Kasumi-1 (cell line): ENCODE measurements around the gene TBX4.
"Not testable (repeated sequence)": the region's sequence is repeated elsewhere in the genome, so short reads cannot be mapped to it uniquely, and the experiment has no call there.

Experiments used
- DNase-seq, 2 experiments: peaks; one replicate each; lab custom pipeline; 2025; lab: John Stamatoyannopoulos, UW

Gene TBX4

DNA sequence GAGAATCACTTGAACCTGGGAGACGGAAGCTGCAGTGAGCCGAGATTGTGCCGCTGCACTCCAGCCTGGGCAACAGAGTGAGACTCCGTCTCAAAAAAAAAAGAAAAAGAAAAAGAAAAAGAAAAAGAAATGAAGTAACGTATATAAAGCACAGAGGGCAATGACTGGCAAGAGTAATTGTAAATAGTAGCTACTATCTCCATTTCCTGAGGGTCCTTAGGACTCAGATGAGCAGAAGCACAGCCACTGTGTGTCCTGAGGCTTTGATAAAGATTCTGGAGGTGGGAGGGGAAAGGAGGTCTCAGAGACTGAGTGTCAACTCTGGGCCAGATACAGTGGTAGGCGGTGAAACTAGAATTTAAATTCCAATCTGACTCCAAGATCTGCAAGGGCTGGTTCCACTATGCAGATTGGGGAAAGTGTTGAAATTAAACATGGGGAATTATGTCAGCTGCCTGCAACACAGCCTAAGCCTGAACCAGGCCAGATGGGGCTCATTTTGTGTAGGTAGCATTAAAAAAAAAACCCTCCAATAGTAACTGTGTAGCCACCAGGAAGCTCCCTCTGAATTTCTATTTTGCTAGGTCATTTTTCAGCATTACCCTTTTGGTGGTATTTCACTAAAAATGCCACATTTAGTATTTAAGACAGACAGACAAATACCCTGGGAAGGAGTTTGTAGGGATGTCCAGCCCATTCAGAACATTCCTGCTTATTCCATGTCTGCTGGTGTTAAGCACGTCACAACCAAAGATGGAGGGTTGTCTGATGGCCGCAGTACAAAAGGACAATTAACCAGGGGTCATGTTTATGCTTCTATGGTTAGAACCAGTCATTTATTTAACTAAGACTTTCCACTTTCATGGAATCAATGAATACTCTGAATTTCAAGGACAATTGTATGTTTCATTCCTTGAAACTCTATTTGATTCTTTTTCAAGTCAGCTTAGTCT is 46.1 kb downstream of the TBX4 start:
- no peak for DNase-seq

DNA sequence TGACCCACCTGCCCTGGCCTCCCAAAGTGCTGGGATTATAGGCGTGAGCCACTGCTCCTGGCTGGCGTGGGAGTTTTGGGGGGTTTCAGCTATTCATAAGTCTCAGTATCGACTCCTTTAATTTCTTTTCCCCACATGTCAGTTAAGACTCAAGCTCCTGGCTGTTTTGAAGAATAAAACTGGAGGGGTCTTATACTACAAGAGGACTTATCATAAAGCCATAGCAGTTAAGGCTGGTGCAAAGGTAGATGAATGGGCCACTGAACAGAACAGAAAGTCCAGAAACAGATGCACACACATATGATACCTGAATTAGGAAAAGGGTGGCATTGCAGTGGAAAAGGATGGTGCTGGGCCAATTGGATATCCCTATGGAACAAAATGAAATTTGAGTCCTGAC is 47.4 kb downstream of the TBX4 start:
- DNase-seq, result no peak

DNA sequence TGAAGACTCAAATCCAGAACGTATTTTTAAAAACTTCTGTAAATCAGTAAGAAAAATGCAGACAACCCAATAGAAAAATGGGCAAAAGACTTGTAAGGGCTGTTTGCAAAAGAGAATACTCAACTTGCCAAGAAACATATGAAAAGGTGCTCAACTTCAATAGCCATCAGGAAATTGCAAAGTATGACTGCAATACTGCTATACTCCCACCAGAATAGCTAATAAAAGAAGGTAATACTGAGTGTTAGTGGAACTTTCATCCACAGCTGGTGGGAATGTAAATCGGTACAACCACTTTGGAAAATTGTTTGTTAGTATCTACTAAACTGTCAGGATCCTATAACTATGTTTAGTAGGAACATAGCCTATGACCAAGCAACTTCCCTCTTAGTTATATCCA is 48.1 kb downstream of the TBX4 start:
- no peak for DNase-seq

DNA sequence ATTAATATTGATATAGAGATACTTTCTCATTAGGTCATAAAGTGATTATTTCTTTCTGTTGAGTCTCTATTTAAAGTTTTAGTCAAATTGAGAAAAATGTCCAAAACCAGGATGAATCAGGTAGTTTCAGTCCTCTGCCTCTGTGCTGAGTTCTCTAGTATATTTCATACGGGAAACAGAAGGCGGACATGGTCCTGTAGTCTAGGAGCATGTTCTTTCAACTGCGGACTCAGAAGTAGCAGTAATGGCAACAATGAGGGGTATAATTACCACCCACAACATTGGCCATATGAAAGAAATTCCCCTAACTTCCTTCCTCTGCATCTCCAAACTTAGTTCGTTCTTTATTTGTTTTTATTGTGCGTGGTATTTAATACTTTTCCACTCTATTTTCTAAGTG is 50.1 kb downstream of the TBX4 start:
- no peak for DNase-seq

DNA sequence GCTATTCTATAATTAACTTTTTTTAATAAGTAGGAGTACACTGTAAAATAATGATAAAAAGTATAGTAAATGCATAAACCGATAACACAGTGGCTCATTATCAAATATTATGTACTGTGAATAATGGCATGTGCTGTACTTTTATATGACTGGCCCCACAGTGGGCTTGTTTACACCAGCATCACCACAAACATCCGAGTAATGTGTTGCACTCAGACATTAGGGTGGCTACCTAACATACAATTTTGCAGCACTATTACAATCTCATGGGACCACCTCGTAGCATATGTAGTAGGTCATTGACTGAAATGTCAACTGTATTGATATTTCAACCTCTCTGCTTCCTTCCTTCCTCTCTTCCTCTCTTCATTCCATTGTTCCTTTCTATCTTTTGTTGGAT is 51.7 kb downstream of the TBX4 start:
- DNase-seq, result no peak

DNA sequence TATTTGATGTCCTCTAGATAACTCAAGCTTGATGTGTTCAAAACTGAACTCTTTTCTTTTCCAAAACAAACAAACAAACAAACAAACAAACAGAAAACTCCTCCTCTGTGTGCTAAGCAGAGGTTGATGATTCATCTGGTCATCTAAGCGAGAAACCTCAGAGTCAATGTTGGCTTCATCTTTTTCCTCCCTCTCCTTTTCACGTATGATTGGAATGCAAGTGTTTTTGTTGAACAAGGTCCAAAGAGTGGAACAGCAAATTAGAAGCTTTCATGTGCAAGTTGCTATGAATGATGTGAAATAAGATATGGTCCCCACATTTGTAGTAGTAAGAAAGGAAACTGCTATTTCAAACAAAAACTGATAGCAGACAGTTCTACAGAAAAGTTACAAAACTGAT is 52.5 kb downstream of the TBX4 start:
- DNase-seq, result no peak

DNA sequence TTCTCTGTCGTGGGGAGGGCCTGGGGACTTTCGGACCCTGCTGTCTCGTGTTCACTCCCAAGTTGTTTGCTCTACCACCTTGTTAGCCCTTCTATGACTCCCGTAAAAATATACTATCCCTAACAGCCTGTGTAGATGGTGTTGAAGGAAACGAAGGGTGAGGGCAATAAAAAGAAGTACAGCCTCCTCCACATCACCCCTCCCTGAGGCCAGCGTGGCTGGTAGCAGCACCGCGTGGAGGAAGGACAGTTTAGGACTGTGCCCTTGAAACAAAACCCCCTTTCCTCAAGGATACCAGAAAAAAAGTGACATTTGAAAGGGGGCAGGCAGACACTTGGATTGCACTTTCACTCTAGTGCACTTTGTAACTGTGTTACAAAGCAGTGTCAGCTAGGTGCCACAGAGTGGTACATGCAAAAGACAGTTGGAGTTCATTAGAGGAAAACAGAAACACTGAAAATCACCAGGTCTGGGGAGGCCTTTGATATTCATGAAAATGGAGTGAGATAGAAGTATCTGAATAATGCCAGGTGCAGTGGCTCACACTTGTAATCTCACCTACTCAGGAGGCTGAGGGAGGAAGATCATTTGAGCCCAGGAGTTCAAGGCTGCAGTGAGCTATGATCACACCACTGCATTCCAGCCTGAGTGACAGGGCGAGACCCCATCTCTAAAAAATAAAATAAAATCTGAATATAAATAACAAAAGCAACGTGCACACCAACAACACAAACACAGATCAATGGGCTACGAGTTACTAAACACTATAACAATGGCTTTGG is 53.8 kb downstream of the TBX4 start:
- DNase-seq, result no peak

DNA sequence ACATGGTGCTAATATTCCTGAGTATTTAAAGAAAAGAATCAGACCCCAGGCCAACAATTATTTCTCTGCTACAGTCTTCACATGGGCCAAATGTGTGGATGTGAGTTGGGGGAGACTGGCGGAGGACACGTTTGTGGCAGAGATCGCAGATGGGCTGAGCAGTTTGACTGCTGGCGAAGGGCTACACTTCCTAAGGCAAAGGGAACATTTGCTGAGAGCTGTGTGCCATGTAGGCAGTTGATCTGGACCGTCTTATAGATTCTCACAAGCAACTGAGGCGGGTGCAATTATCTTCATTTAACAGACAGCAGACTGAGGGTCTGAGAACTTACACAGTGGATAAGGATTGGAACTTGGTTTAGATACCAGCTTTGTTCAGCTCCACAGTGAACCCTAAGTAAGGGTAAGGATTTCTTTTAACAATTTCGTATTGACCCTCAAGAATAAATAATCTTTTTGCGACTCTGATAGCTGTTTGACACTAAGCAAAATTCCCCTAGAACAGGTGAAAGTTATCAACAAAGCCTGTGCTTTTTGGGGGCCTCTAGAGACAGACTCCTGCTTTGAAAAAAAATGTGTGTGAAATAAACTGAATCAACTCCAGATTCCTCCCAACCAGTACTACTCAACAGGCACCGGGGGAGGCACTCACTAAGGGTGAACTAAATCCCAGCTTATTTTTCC is 55.3 kb downstream of the TBX4 start:
- DNase-seq, result no peak

DNA sequence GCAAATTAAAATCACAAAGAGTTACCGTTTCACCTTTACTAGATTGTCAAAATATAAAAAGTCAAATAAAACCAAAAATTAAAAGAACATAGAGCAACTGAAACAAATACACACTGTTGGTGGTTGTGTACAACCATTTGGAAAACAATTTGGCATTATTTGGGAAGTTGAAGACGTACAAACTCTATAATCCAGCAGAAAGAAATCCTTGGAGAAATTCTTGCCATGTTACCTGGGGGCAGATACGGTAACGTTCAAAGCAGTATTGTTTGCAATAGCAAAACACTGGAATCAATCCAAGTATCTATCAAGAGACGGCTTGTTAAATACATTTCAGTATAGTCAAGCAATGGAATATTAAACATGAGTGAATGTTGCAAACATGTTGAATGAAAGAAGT is 56.7 kb downstream of the TBX4 start:
- no peak for DNase-seq

DNA sequence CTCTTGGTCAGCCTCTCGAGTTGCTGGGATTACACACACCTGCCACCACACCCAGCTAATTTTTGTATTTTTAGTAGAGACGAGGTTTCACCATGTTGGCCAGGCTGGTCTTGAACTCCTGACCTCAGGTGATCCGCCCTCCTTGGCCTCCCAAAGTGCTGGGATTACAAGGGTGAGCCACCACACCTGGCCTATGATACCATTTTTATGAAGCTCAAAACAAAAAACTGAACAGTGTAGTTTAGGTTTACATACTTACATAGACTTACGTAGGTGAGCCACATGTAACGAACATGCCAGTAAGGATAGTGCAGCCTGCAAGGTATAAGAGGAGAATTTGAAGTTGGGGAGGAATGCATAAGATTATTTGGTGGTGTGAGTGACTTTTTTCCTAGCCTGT is 57.2 kb downstream of the TBX4 start:
- DNase-seq, result not testable (repeated sequence)

DNA sequence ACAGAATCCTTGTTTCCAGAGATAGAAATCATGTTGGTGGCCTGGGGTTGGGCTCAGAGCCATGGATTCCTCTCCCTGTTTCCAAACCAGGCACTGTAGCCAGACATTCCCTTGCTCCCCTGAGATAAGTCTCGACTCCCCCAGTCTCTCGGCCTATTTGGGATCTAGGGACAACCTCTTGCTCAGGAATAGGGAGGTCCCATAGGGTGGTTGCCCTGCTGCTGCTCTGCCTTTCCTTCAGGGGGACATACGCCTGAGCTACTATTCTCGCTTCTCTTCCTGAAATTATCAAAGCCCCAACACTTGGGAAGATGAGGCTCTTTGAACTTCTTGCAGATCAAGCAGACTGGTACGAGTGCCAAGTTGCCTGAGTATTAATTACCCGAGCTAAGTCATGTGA is 58.0 kb downstream of the TBX4 start:
- no peak for DNase-seq

DNA sequence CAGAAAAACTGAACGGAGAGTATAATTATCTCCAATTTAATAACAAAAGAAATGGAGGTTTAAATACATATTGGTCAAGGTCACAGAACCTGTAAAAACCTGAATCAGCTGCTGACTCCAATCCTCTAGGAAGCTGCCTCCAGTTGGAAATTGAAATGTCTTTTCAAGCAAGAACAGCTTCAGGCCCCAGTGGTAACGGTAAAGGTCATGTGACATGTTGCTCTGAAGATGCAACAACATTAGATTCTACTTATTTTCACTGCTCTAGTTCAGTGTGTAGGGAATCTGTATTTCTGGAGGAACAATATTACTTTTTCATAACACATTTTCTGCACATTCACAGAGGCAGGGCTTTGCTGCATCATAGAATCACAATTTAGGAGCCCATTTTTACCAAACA is 58.8 kb downstream of the TBX4 start:
- no peak for DNase-seq

DNA sequence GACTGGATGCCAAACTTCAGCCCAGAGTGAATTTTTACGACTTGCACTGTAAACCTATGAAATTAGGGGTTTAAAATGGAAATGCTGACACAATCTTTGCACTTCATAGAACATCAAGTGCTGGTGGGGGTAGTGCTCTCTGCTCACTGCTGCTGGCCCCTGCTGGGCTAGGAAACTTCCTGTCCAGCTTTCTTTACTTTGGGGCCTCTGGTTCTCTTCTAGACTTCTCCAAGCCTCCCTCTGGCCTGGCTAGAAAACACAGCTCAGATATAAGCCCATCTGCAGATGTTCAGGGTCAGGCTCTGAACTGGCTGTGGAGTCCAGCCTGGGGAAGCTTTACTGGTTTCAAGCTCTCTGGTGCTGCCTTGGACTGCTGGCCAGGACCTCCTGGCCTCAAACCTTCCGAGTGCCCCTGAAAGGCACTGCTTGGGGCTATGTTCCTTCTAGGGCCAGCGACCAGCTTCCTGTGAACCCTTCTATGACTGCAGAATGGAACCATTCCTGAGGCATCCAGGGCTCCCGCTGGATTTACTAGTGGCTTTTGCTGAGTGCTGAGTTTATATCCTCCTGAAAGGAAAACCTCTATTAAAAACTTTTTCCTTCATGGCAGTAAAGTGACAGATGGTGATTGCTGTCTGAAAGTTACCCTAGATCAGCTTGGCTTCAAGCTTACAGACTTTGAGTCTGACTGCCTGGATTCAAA is 59.4 kb downstream of the TBX4 start:
- DNase-seq, result no peak

DNA sequence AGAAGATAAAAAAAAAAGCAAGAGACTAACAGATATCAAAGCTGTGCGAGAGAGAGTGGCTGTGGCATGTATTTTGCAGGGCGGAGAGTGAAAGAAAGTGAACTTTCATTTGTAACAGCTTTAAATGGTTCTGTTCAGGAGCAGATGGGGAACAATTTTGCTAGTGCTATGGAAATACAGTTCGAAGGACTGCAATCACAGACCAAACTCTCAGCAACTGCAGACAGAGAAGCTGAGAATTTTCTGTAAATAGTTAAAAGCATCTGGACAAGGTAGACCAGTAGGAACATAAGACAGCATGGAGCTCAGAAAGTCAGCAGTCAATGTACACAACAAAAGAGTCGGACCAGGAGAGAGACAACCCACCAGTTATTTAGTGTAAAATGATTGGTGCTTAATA is 62.3 kb downstream of the TBX4 start:
- no peak for DNase-seq

DNA sequence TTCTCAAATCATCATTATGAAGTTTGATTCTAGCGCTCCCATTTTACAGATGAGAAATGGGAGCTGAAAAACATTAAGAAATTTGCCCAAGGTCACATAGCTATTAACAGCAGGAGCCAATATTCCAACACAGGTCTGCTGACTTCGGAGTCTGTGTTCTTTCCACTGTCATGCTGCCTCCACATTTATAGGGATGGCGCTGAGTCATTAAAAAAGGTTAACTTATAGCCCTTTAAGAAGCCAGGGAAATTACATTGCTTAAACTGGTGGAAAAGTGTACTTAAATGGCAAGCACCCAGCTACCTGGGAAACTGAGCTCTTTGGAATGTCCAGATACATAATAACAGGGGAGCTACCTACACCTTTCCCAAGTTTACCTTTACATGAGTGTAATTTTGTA is 65.0 kb downstream of the TBX4 start:
- no peak for DNase-seq

DNA sequence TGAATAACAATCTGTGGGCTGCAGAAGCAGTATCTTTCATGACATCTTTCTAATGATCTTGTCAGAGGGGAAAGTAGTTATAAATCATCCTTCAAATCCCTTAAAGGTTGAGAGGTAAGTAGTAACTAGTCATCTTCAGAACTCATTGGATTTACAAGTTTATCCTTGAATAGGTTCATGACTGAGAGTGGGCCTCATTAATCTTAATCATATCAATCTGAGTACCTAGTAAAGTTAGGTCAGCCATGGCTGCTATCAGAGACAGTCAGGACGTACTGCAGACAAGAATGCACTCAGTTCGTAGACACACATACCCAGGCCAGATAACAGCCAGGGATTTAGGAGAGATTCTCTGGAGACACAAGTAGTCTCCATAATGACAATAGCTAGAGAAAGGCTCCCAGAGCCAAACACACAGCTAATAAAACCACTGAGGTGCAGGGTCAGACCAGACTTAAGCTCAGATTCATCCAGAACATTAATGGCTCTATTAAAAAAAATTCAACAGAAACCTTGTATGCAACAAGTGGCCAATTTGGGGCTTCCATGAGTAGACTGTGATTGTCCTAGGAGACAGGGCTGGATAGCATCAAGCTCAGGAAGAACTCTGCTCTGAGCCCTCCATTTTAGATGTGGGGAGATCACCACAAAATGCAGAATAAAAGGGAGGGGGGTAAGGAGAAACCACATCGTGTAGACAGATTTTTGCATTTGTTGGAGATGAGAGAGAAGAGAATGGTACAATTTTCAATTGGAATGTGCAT is 65.8 kb downstream of the TBX4 start:
- DNase-seq, result no peak

DNA sequence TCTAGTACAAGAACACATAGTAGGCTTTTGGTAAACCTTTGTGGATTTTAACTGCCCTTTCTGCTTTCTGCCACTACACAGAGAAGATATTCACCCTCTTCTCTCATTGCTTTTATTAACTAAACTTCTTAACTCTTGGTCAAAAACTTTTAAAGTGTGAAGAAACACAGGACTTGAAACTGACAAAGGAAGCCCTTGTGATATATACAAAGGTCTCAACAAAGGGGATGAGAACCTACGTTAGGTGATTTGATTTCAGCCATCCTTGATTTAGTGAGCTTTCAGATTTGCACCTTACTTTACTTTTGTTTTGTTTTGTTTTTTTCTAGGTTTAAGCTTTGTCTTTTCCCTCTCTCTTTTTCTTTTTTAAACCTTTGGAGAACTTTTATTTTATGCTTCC is 66.9 kb downstream of the TBX4 start:
- no peak for DNase-seq

DNA sequence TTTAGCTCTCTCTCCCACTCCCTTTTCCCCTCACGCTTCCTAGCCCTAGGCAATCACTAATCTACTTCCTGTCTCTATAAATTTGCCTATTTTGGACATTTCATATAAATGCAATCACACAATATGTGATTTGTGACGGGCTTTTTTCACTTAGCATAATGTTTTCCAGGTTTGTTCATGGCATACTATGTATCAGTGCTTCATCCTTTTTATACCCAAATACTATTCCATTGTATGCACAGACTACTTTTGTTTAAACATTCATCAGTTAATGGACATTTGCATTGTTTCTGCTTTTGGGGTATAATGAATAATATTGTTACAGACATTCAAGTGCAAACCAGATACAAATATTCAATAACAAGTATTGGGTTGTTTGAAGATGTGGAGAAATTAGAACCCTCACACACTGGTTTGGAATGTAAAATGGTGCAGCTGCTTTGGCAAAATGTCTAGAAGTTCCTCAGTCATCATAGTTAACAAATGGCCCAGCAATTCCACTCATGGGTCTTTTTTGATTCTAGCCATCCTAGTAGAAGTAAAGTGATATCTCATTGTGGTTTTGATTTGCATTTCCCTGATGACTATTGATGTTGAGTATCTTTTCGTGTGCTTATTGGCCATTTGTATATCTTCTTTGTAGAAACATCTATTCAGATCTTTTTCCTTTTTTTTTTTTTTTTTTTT is 67.7 kb downstream of the TBX4 start:
- DNase-seq, result no peak

DNA sequence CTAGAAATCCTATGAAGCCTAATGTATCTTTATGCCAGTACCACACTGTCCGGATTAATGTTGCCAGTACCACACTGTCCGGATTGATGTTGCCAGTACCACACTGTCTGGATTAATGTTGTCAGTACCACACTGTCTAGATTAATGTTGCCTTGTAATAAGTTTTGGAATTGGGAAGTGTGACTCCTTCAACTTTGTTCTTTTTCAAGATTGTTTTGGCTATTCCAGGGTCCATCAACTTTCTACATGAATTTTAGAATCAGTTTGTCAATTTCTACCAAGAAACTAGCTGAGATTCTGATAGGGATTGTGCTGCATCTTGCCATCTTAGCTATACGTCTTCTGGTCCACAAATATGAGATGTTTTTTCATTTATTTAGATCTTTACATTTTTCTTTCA is 68.7 kb downstream of the TBX4 start:
- DNase-seq, result no peak

DNA sequence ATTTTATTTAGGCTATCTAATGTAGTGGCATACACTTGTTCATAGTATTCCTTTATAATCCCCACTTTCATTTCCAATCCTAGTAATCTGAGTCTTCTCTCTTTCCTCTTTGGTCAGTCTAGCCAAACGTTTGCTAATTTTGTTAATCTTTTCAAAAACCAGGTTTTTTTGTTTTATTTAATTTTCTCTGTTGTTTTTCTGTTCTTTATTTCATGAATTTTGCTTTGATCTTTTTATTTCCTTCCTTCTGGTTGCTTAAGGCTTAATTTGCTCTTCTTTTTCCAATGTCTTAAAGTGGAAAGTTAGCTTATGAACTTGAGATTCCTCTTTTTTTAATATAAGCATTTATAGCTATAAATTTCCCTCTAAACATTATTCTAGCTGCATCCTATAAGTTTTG is 69.9 kb downstream of the TBX4 start:
- DNase-seq, result no peak

DNA sequence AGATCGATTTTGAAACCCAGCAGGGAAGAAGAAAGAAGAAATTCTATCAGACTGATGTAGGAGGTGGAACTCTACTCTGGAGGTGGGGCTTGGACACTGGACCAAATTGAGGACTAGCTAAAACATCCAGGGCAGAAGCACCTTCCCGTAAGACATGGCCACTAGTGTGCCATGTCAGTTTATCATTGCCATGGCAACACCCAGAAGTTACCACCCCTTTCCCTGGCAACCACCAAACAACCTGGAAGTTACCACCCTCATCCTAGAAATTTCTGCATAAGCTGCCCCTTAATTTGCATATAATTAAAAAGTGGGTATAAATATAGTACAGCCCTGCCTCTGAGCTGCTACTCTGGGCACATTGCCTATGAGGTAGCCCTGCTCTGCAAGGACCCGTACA is 72.1 kb downstream of the TBX4 start:
- DNase-seq, result no peak
